K562 (cell line): ENCODE measurements around the gene TBATA. TPM values are rescaled to one million over a fixed set of nuclear protein-coding genes. Genes with fewer than 3 reads are reported as not detected.

ENCODE experiments used
- ATAC-seq: fragments of 200-7000 bp; cut with Tn5 transposase; 3 replicates; pipeline ENCODE4 v1.9.1; 2020; ENCODE audit warnings: moderate library complexity
- BruUV-seq: library from RNA; stranded (reverse); fragments of 400-500 nt; replicated peaks from 2 replicates; lab custom pipeline; 2021; lab: Mats Ljungman, UMichigan
- CTCF ChIA-PET: fragments of 300-600 bp; formaldehyde crosslinking; extraction: SDS; loops from one replicate; lab custom pipeline; 2021; ENCODE audit warnings: low intra/inter-chr PET ratio; lab: Yijun Ruan, JAX
- POLR2A ChIA-PET: fragments of 300-600, 350-650 bp; sonication (Branson Sonifier 250); formaldehyde crosslinking; extraction: SDS; loops from one replicate; lab custom pipeline; 2021; ENCODE audit warnings: antibody characterized with exemption, inconsistent platforms; lab: Yijun Ruan, JAX
- DNase-seq, 4 experiments: peaks; one replicate each; pipeline versions ENCODE4 v3.0.0 to v3.0.0-alpha.2; 2011 to 2018; ENCODE audit warnings: low spot score in 3 of 4, mixed read lengths in 3 of 4; ENCODE audit errors: extremely low read depth in 1 of 4
- FAIRE-seq: peaks from 2 replicates; lab custom pipeline; 2011; peaks lifted over from hg19 to GRCh38; lab: Jason Lieb, UNC
- H2AFZ ChIP-seq: 2 replicates; pipeline ENCODE4 v1.6.0; 2011; ENCODE audit warnings: low read depth, low read length, control low read depth, inconsistent platforms
- H3K27ac ChIP-seq: fragments of 200-600 bp; 3 replicates; pipeline ENCODE4 v1.8.0; 2011; ENCODE audit warnings: low read depth, mild to moderate bottlenecking, control low read depth, inconsistent platforms, low read length, moderate library complexity, mixed read lengths; ENCODE audit errors: extremely low read depth
- H3K27me3 ChIP-seq, 2 experiments: fragments of 300-600 bp in 1 of 2; 2 replicates in 1 of 2; 3 replicates in 1 of 2; pipeline versions ENCODE4 v1.6.0 to v1.8.0; 2011; ENCODE audit warnings: inconsistent platforms in 2 of 2, low read length in 2 of 2, mild to moderate bottlenecking in 1 of 2, mixed read lengths in 1 of 2, moderate library complexity in 1 of 2; ENCODE audit not compliant: control insufficient read depth in 2 of 2, insufficient read depth in 2 of 2
- H3K36me3 ChIP-seq: fragments of 300-600 bp; 3 replicates; pipeline ENCODE4 v1.8.0; 2011; ENCODE audit warnings: mild to moderate bottlenecking, low read length, inconsistent platforms; ENCODE audit not compliant: control insufficient read depth, insufficient read depth
- H3K4me1 ChIP-seq, 2 experiments: fragments of 200-600 bp in 1 of 2; replicated peaks in 1 of 2; 2 replicates in 1 of 2; 3 replicates in 1 of 2; pipeline versions ENCODE4 v1.5.1 to v1.8.0; 2011; ENCODE audit warnings: inconsistent platforms in 2 of 2, low read length in 2 of 2, mild to moderate bottlenecking in 1 of 2, mixed read lengths in 1 of 2, moderate library complexity in 1 of 2; ENCODE audit not compliant: control insufficient read depth in 2 of 2, insufficient read depth in 2 of 2
- H3K4me2 ChIP-seq: 2 replicates; pipeline ENCODE4 v1.6.1; 2011; ENCODE audit warnings: low read length, control low read depth, inconsistent platforms, mixed read lengths; ENCODE audit not compliant: insufficient read depth
- H3K4me3 ChIP-seq: fragments of 200-600 bp; sonication (generic), shearing (Covaris generic); 2 replicates; pipeline ENCODE4 v1.5.1; 2016; ENCODE audit warnings: control low read depth, inconsistent platforms
- H3K79me2 ChIP-seq: fragments of 200-600 bp; 3 replicates; pipeline ENCODE4 v1.8.0; 2011; ENCODE audit warnings: low read length, inconsistent platforms; ENCODE audit not compliant: control insufficient read depth, insufficient read depth
- H3K9ac ChIP-seq, 2 experiments: 2 replicates each; pipeline versions ENCODE4 v1.6.0 to v1.6.1; 2011; ENCODE audit warnings: low read depth in 2 of 2, low read length in 2 of 2, control low read depth in 1 of 2, inconsistent platforms in 1 of 2, mild to moderate bottlenecking in 1 of 2, mixed read lengths in 1 of 2; ENCODE audit not compliant: insufficient read depth in 1 of 2
- H3K9me1 ChIP-seq: one replicate; pipeline ENCODE4 v1.6.0; 2011; ENCODE audit warnings: inconsistent platforms, mild to moderate bottlenecking, low read length, moderate library complexity; ENCODE audit not compliant: control insufficient read depth, insufficient read depth
- H3K9me3 ChIP-seq: replicated peaks from 2 replicates; pipeline ENCODE4 v1.5.1; 2011; ENCODE audit warnings: low read depth, low read length, inconsistent platforms; ENCODE audit not compliant: control insufficient read depth, insufficient read depth
- H4K20me1 ChIP-seq: replicated peaks from 2 replicates; pipeline ENCODE4 v1.6.1; 2011; ENCODE audit warnings: low read length, inconsistent platforms, mixed read lengths; ENCODE audit not compliant: control insufficient read depth, insufficient read depth
- ARID4B ChIP-seq: sonication (generic); formaldehyde crosslinking; IDR thresholded peaks from 2 replicates; pipeline ENCODE4 v1.8.0; 2022; ENCODE audit warnings: mild to moderate bottlenecking, missing genetic modification reagents
- ATF6 ChIP-seq: sonication (generic); formaldehyde crosslinking; IDR thresholded peaks from 2 replicates; pipeline ENCODE4 v1.4.0; 2020; ENCODE audit warnings: mild to moderate bottlenecking, missing genetic modification reagents
- CHD4 ChIP-seq: fragments of 200-600 bp; sonication (generic); IDR thresholded peaks from 3 replicates; pipeline ENCODE4 v1.6.1; 2012; ENCODE audit warnings: low read depth, mild to moderate bottlenecking, mixed read lengths, low read length, inconsistent platforms; ENCODE audit not compliant: insufficient read depth, insufficient replicate concordance, poor library complexity, severe bottlenecking
- ETS2 ChIP-seq: IDR thresholded peaks from 2 replicates; pipeline ENCODE4 v1.6.1; 2016; ENCODE audit warnings: borderline replicate concordance, missing genetic modification characterization, mild to moderate bottlenecking, moderate library complexity, missing compliant biosample characterization; ENCODE audit not compliant: poor library complexity, severe bottlenecking
- FIP1L1 ChIP-seq: fragments of 200-400 bp; formaldehyde crosslinking; IDR thresholded peaks from 2 replicates; pipeline ENCODE4 v1.6.1; 2018; ENCODE audit warnings: mild to moderate bottlenecking, low read depth, low read length; ENCODE audit not compliant: poor library complexity, severe bottlenecking
- GABPA ChIP-seq: fragments of 200-800 bp; sonication (Bioruptor generic); conservative IDR thresholded peaks from 2 replicates; pipeline ENCODE4 v1.6.1; 2016; ENCODE audit warnings: low read depth, missing genetic modification characterization, missing compliant biosample characterization
- MAFK ChIP-seq: IDR thresholded peaks from 2 replicates; pipeline ENCODE4 v1.6.1; 2011; ENCODE audit warnings: low read length, improper control_type of control experiment
- MAX ChIP-seq: sonication (generic); formaldehyde crosslinking; IDR thresholded peaks from 2 replicates; pipeline ENCODE4 v1.9.0; 2022; ENCODE audit warnings: mild to moderate bottlenecking, missing genetic modification reagents
- NFXL1 ChIP-seq: fragments of 450-650 bp; formaldehyde crosslinking; IDR thresholded peaks from 2 replicates; pipeline ENCODE4 v1.4.0; 2021; ENCODE audit warnings: mild to moderate bottlenecking
- PHF21A ChIP-seq: fragments of 450-650 bp; IDR thresholded peaks from 2 replicates; pipeline ENCODE4 v1.6.1; 2017; ENCODE audit warnings: low read depth, borderline replicate concordance
- PHTF2 ChIP-seq: fragments of 250-450 bp; sonication (Bioruptor Pico); IDR thresholded peaks from 2 replicates; pipeline ENCODE4 v1.5.0; 2021; ENCODE audit warnings: mild to moderate bottlenecking
- POLR3G ChIP-seq: IDR thresholded peaks from 2 replicates; pipeline ENCODE4 v1.6.1; 2011; ENCODE audit not compliant: insufficient read length, insufficient replicate concordance; ENCODE audit errors: extremely low read depth
- RBFOX2 ChIP-seq: fragments of 200-400 bp; formaldehyde crosslinking; IDR thresholded peaks from 2 replicates; pipeline ENCODE4 v1.6.1; 2017; ENCODE audit warnings: low read depth, mild to moderate bottlenecking, low read length, moderate library complexity
- SIRT6 ChIP-seq: IDR thresholded peaks from one replicate; pipeline ENCODE4 v1.6.1; 2012; ENCODE audit warnings: low read depth, mild to moderate bottlenecking, control low read depth, inconsistent platforms, low read length, moderate library complexity
- TCF7L2 ChIP-seq: fragments of 150-350 bp; IDR thresholded peaks from 2 replicates; pipeline ENCODE4 v1.6.1; 2016; ENCODE audit warnings: low read depth, mild to moderate bottlenecking, low read length, moderate library complexity
- ZNF143 ChIP-seq: sonication (generic); formaldehyde crosslinking; IDR thresholded peaks from 2 replicates; pipeline ENCODE4 v1.9.0; 2022; ENCODE audit warnings: mild to moderate bottlenecking, missing genetic modification reagents
- WGBS: fragments of 100-300 bp; shearing (Covaris generic); methylation state at CpG from one replicate; pipeline ENCODE4 v1.1.6; 2016; ENCODE audit warnings: low coverage, mixed read lengths; ENCODE audit not compliant: insufficient coverage; ENCODE audit errors: missing lambda C conversion rate; 5-methylcytosine and 5-hydroxymethylcytosine counted together
- in situ Hi-C: fragments of 300-500 bp; cut with MboI; formaldehyde crosslinking; loops from 4 replicates; pipeline ENCODE4 v1.15.0; 2018; ENCODE audit warnings: inconsistent platforms, mixed read lengths
- intact Hi-C: fragments of 100-400 bp; cut with micrococcal nuclease; formaldehyde crosslinking; loops from 2 replicates; pipeline ENCODE4 v1.14.2; 2022
- polyA plus RNA-seq, 8 experiments: library from polyadenylated mRNA; depleted of rRNA in 4 of 8; stranded (reverse) in 5 of 8; unstranded in 3 of 8; fragments of >200 nt; fragmentation: Nextera tagmentation in 2 of 8; fragmentation: Illumina TruSeq in 1 of 8; extraction: Ambion mirVana in 2 of 8; extraction: Trizol in 1 of 8; gene quantifications; 2 replicates each; pipeline versions ENCODE4 v1.2.1 to v1.2.3, GENCODE V29; 2011 to 2014; ENCODE audit warnings: inconsistent platforms in 1 of 8, missing spikeins in 1 of 8
- total RNA-seq, 7 experiments: library from RNA; depleted of rRNA in 6 of 7; stranded (reverse); fragments of >200 nt in 6 of 7; fragmentation: Illumina TruSeq in 2 of 7; extraction: Trizol in 2 of 7; gene quantifications; 2 replicates each; pipeline versions ENCODE4 v1.2.1 to v1.2.3, GENCODE V29; 2011 to 2021; ENCODE audit warnings: low replicate concordance in 1 of 7

The TBATA gene
- total and polyA plus RNA-seq, 9 of the 15 experiments (the other 6 are each of a cell fraction or from before 2014, with no cell fraction given): not detected

GRCh38 chr10:70759781-70760180, 25.4 kb downstream of the TBATA start:
- Histone ChIP-seq H2AFZ (no peak overlapping the region), H3K9ac (peak overlapping the region in 1 of 2 experiments; percentile 70; a peak in 2 of 4 replicates), H3K4me1 (peaks cover 20 to 25% of the 10 kb centered on the region in 2 experiments), H3K4me3 (no peak overlapping the region), H3K79me2 (no peaks in the 10 kb centered on the region), H3K4me2 (no peak overlapping the region), H3K27ac (0 out of 3 replicates have a peak overlapping the region, but pooled peaks have one; percentile 4), H3K27me3 (no peaks in the 10 kb centered on the region), H3K9me1 (no peaks in the 10 kb centered on the region), H3K36me3 (peaks cover 54% of the 10 kb centered on the region), H4K20me1 (no peaks in the 10 kb centered on the region), H3K9me3 (no peaks in the 10 kb centered on the region)
- ATAC-seq (peak; percentile 56), DNase-seq (no peak), FAIRE-seq (no peak)
- POLR2A ChIA-PET: interaction anchor here (0.6 to 1.9 kb wide), 5 partner anchors 9 to 117 kb away, joined by 3 to 8 read pairs (median 3); no protein-coding TSS in a partner anchor
- BruUV-seq: no TSS peak
- CTCF ChIA-PET: interaction anchor here (0.8 to 2.7 kb wide), 4 partner anchors 140 to 210 kb away, joined by 3 to 31 read pairs (median 12); no protein-coding TSS in a partner anchor
- intact Hi-C loops (loop anchor here (1.0 to 5.0 kb wide), 6 partner anchors 87 to 297 kb away; partner anchors contain the start of gene ADAMTS14), in situ Hi-C loops (loop anchor here (5.0 to 10.0 kb wide), 2 partner anchors 207 to 1965 kb away; no protein-coding TSS in a partner anchor)
- 66% methylated on average over 7 of the region's 7 CpGs for WGBS
- no peak for TF ChIP-seq ATF6 (CRISPR knock-in tag)
- no peak for TF ChIP-seq CHD4
- no peak for TF ChIP-seq TCF7L2
- no peak for TF ChIP-seq PHF21A
- no peak for TF ChIP-seq MAX (CRISPR knock-in tag)
- TF ChIP-seq ZNF143 (CRISPR knock-in tag): no peak
- no peak for TF ChIP-seq FIP1L1
- TF ChIP-seq SIRT6: no peak
- TF ChIP-seq PHTF2: no peak
- TF ChIP-seq GABPA (tag): no peak
- TF ChIP-seq ARID4B (CRISPR knock-in tag): no peak
- TF ChIP-seq POLR3G: no peak
- peak; percentile 48 for TF ChIP-seq RBFOX2
- peak; percentile 8; the same call in 1 of the 2 replicates for TF ChIP-seq MAFK
- TF ChIP-seq NFXL1 (CRISPR knock-in tag): no peak
- TF ChIP-seq ETS2 (tag): no peak
